B cell (primary cell): ENCODE measurements around the gene SLC23A2. TPM values are rescaled to one million over a fixed set of nuclear protein-coding genes. Genes with fewer than 3 reads are reported as not detected.

Experiments used
- ATAC-seq: fragments of 200-7000 bp; cut with Tn5 transposase; one replicate; pipeline ENCODE4 v1.10.0; 2021; ENCODE audit warnings: low read depth, mild to moderate bottlenecking, moderate number of reproducible peaks, moderate library complexity
- CTCF ChIA-PET: fragments of 350-600 bp; sonication (Branson Sonifier 250); formaldehyde crosslinking; loops from one replicate; lab custom pipeline; 2021; ENCODE audit warnings: antibody characterized with exemption, inconsistent platforms; lab: Charles Lee
- POLR2A ChIA-PET: fragments of 350-600 bp; sonication (Branson Sonifier 250); formaldehyde crosslinking; loops from one replicate; lab custom pipeline; 2021; ENCODE audit warnings: antibody characterized with exemption; lab: Charles Lee
- DNase-seq: peaks from one replicate; pipeline ENCODE4 v3.0.0; 2013
- H2AFZ ChIP-seq: 2 replicates; pipeline ENCODE4 v1.6.1; 2012; ENCODE audit warnings: mild to moderate bottlenecking, low read depth, low read length; ENCODE audit not compliant: insufficient read depth, poor library complexity, severe bottlenecking
- H3K27ac ChIP-seq, 2 donors: 1 replicate in 1 of 2; 2 replicates in 1 of 2; pipeline ENCODE4 v1.5.1; 2012 to 2013; ENCODE audit warnings: low read length in 2 of 2, mild to moderate bottlenecking in 2 of 2, moderate library complexity in 1 of 2
- H3K27me3 ChIP-seq, 4 experiments: fragments of 200-600 bp in 1 of 4; sonication (generic) in 1 of 4; replicated peaks in 1 of 4; 1 replicate in 2 of 4; 2 replicates in 2 of 4; pipeline versions ENCODE4 v1.6.1 to v1.7.0; 2013 to 2016; ENCODE audit warnings: low read length in 3 of 4, mild to moderate bottlenecking in 2 of 4, mixed read lengths in 1 of 4, moderate library complexity in 1 of 4; ENCODE audit not compliant: insufficient read depth in 4 of 4, control insufficient read depth in 3 of 4; ENCODE audit errors: control extremely low read depth in 1 of 4
- H3K36me3 ChIP-seq, 2 experiments: replicated peaks in 1 of 2; 1 replicate in 1 of 2; 2 replicates in 1 of 2; pipeline versions ENCODE4 v1.6.1 to v1.7.1; 2013; ENCODE audit warnings: low read length in 1 of 2; ENCODE audit not compliant: insufficient read depth in 2 of 2, control insufficient read depth in 1 of 2; ENCODE audit errors: control extremely low read depth in 1 of 2, extremely low read depth in 1 of 2
- H3K4me1 ChIP-seq, 2 donors: fragments of 200-600 bp in 1 of 2; sonication (generic) in 1 of 2; 1 replicate in 1 of 2; 2 replicates in 1 of 2; pipeline versions ENCODE4 v1.5.1 to v1.6.1; 2013 to 2017; ENCODE audit warnings: low read length in 2 of 2; ENCODE audit not compliant: control insufficient read depth in 2 of 2, insufficient read depth in 2 of 2
- H3K4me2 ChIP-seq: replicated peaks from 2 replicates; pipeline ENCODE3; 2012; ENCODE audit warnings: mild to moderate bottlenecking, low read depth, low read length; ENCODE audit not compliant: poor library complexity, severe bottlenecking
- H3K4me3 ChIP-seq, 5 experiments: fragments of 200-600 bp in 1 of 5; sonication (generic) in 1 of 5; 1 replicate in 3 of 5; 2 replicates in 2 of 5; pipeline versions ENCODE4 v1.5.1 to v1.7.0; 2011 to 2016; ENCODE audit warnings: low read length in 4 of 5, mild to moderate bottlenecking in 4 of 5, low read depth in 2 of 5, control low read depth in 1 of 5, moderate library complexity in 1 of 5; ENCODE audit not compliant: insufficient read depth in 1 of 5; ENCODE audit errors: control extremely low read depth in 1 of 5, extremely low read depth in 1 of 5
- H3K79me2 ChIP-seq: fragments of 200-600 bp; sonication (generic); one replicate; pipeline ENCODE4 v1.6.0; 2016; ENCODE audit warnings: low read length; ENCODE audit not compliant: control insufficient read depth, insufficient read depth
- H3K9ac ChIP-seq: fragments of 200-600 bp; sonication (generic); 2 replicates; pipeline ENCODE4 v1.6.1; 2017; ENCODE audit warnings: mild to moderate bottlenecking, low read length, moderate library complexity
- H3K9me3 ChIP-seq, 3 donors: one replicate each; pipeline versions ENCODE4 v1.6.1 to v1.7.1; 2013; ENCODE audit warnings: low read length in 2 of 3; ENCODE audit not compliant: control insufficient read depth in 2 of 3, insufficient read depth in 1 of 3; ENCODE audit errors: control extremely low read depth in 1 of 3
- H4K20me1 ChIP-seq: 2 replicates; pipeline ENCODE4 v1.6.0; 2012; ENCODE audit warnings: mild to moderate bottlenecking, low read length; ENCODE audit not compliant: insufficient read depth, control insufficient read depth, poor library complexity, severe bottlenecking
- H3K27ac Mint-ChIP-seq: one replicate; pipeline ENCODE4 v1.8.0; 2021; ENCODE audit warnings: mixed read lengths
- H3K27me3 Mint-ChIP-seq: one replicate; pipeline ENCODE4 v1.8.0; 2021; ENCODE audit warnings: mixed read lengths
- H3K4me1 Mint-ChIP-seq: one replicate; pipeline ENCODE4 v1.8.0; 2021; ENCODE audit warnings: mixed read lengths
- H3K4me3 Mint-ChIP-seq: one replicate; pipeline ENCODE4 v1.8.0; 2021; ENCODE audit warnings: mixed read lengths
- H3K9me3 Mint-ChIP-seq: one replicate; pipeline ENCODE4 v1.8.0; 2022; ENCODE audit warnings: mixed read lengths; ENCODE audit not compliant: insufficient read depth
- CTCF ChIP-seq: fragments of 200-600 bp; IDR thresholded peaks from one replicate; pipeline ENCODE4 v1.8.0; 2022; ENCODE audit warnings: antibody characterized with exemption, mild to moderate bottlenecking
- EZH2 ChIP-seq: IDR thresholded peaks from 2 replicates; pipeline ENCODE4 v1.6.1; 2012; ENCODE audit warnings: borderline replicate concordance, low read depth, mild to moderate bottlenecking, moderate library complexity, low read length; ENCODE audit not compliant: insufficient read depth, poor library complexity, severe bottlenecking
- WGBS: methylation state at CpG from one replicate; pipeline ENCODE4 v1.1.5; 2013; ENCODE audit warnings: missing lambda C conversion rate; ENCODE audit not compliant: insufficient coverage; 5-methylcytosine and 5-hydroxymethylcytosine counted together
- intact Hi-C: fragments of 100-400 bp; cut with micrococcal nuclease; formaldehyde crosslinking; loops from one replicate; pipeline ENCODE4 v1.10.0; 2022
- polyA plus RNA-seq: library from polyadenylated mRNA; depleted of rRNA; stranded (reverse); fragments of >200 nt; gene quantifications from 2 replicates; pipeline ENCODE4 v1.2.3, GENCODE V29; 2012
- total RNA-seq, 2 donors: library from RNA; stranded (reverse); fragments of 120-200 nt in 1 of 2; gene quantifications; 1 replicate in 1 of 2; 2 replicates in 1 of 2; pipeline versions ENCODE4 v1.2.3 to v1.2.4, GENCODE V29; 2013 to 2022

The SLC23A2 gene
- total and polyA plus RNA-seq, 2 donors (not counting 1 experiment from before 2014, with no cell fraction given), result 23.6 to 70.7 TPM

DNA sequence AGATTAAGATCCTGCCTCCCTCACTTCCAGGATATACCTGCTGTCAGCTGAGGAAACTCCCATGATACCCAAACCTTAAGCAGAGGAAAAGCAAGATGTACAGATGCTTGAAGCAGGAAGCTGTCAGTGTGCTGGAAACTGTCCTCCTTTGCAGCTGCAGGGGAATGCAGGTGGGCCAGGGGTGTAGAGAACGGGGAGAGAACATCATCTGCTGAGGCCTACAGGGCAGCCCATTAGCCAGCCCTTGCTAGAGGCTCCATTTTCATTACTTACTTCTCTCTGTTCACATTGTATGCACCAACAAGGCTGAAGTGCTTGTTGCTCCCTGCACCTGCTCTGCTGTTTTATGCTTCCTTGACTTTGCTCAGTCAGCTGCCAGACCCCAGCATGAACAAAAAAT, 160.5 kb downstream of the SLC23A2 start:
- POLR2A ChIA-PET, result interaction anchor here (0.5 kb wide), 1 partner anchor 769 kb away, joined by 3 read pairs; no protein-coding TSS in a partner anchor
- no peak overlapping the region for H3K4me3 Mint-ChIP-seq
- Histone ChIP-seq H2AFZ (no peak overlapping the region), H3K27ac (no peak overlapping the region), H3K36me3 (no peaks in the 10 kb centered on the region), H3K4me3 (no peak overlapping the region), H4K20me1 (no peaks in the 10 kb centered on the region), H3K4me2 (no peak overlapping the region), H3K27me3 (no peaks in the 10 kb centered on the region), H3K9ac (no peak overlapping the region), H3K79me2 (no peaks in the 10 kb centered on the region), H3K4me1 (peaks cover 10 to 13% of the 10 kb centered on the region in 2 donors), H3K9me3 (peaks cover 0 to 2% (median 0%) of the 10 kb centered on the region in 3 donors)
- H3K27ac Mint-ChIP-seq, result no peak overlapping the region
- ATAC-seq, result peak; percentile 17
- H3K27me3 Mint-ChIP-seq, result no peaks in the 10 kb centered on the region
- intact Hi-C loops, result no loop called here
- TF ChIP-seq CTCF, result no peak
- no peak for TF ChIP-seq EZH2
- no peak for DNase-seq
- 17% methylated on average over 1 of the region's 1 CpG for WGBS
- H3K9me3 Mint-ChIP-seq, result peaks cover 2% of the 10 kb centered on the region
- peaks cover 24% of the 10 kb centered on the region for H3K4me1 Mint-ChIP-seq
- CTCF ChIA-PET, result interaction anchor here (1.0 to 1.8 kb wide), 3 partner anchors 26 to 115 kb away, joined by 3 to 4 read pairs (median 4); no protein-coding TSS in a partner anchor

DNA sequence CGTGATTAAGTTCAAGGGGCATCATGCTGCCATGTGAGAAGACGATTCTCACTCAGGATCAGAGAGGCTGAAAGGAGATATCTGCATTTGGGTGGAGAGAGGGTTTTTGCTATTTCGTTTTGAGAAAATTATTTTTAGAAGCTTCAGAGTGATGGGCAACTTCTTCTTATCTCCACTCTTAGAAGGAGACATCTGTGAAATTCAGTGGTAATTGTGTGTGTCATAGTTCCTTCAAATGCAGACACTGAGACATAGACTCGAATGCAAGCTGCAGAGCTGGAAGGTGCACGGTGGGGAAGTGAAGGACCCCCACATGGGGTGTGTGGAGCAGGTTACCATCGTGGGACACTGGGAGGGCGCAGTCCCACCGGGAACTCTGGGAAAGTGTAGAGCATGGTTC, 162.8 kb downstream of the SLC23A2 start:
- Histone ChIP-seq H2AFZ (no peak overlapping the region), H4K20me1 (no peaks in the 10 kb centered on the region), H3K79me2 (no peaks in the 10 kb centered on the region), H3K27me3 (no peaks in the 10 kb centered on the region), H3K9me3 (peaks cover 0 to 2% (median 0%) of the 10 kb centered on the region in 3 donors), H3K4me3 (no peak overlapping the region), H3K4me1 (peaks cover 9 to 10% of the 10 kb centered on the region in 2 donors), H3K4me2 (no peak overlapping the region), H3K27ac (no peak overlapping the region), H3K9ac (no peak overlapping the region), H3K36me3 (no peaks in the 10 kb centered on the region)
- POLR2A ChIA-PET, result interaction anchor here (0.6 kb wide), 1 partner anchor 31 kb away, joined by 7 read pairs; no protein-coding TSS in a partner anchor
- no peak for TF ChIP-seq EZH2
- no peaks in the 10 kb centered on the region for H3K27me3 Mint-ChIP-seq
- peaks cover 2% of the 10 kb centered on the region for H3K9me3 Mint-ChIP-seq
- ATAC-seq, result no peak
- intact Hi-C loops, result no loop called here
- no peak for DNase-seq
- H3K27ac Mint-ChIP-seq, result no peak overlapping the region
- H3K4me3 Mint-ChIP-seq, result no peak overlapping the region
- WGBS, result 45% methylated on average over 7 of the region's 8 CpGs
- peaks cover 16% of the 10 kb centered on the region for H3K4me1 Mint-ChIP-seq
- CTCF ChIA-PET, result interaction anchor here (2.2 kb wide), 1 partner anchor 118 kb away, joined by 5 read pairs; no protein-coding TSS in a partner anchor
